GM19023 (cell line): ENCODE data around the gene ANKRD6.

ENCODE experiments used
- ATAC-seq: cut with Tn5 transposase; IDR thresholded peaks from one replicate; pipeline ENCODE4 v1.9.1; 2021; ENCODE audit warnings: mild to moderate bottlenecking, moderate library complexity; ENCODE audit not compliant: unreplicated experiment

Gene ANKRD6

DNA sequence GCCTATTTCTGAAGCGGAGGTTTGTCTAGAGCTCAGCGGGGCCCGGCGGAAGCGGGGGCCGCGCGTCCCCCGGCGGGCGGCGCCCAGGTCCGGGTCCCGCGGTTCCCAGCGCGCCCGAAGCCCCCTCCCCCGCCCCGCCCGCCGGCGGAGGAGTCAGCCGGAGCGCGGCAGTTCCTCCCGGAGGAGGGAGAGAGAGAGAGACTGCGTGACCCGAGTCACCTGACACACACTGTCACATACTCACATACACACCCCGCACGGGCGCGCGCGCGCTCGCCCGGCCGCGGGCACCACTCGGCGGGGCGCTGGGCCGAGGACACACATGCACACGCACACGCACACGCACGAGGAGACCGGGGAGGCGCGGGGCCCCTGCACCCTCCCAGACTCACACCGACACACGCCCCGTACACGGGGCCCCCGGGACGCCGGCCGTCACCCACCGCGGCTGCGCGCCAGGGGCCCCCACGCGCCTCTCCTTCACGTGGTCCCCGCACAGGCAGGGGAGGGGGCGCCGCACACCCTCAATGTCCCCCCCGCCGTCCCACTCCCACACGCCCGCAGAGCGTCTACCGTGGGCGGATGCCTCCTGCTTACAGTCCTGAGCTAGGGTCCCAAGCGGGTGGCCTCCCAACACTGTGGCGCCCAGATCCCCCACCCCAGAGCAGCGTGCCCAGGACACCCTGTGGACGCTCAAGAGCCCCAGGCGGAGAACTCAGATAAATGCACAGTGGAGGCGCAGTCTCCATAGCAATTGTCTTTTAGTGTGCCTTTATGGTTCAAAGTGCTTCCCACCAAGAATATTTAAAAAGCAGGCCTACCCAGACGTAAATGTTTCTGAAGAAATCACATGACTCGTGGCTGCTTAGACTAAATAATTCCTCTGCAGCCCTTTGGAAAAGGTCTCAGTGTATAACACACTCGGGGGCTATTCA lies 20.6 kb upstream of the ANKRD6 start, which contains the start of gene RRAGD:
Gene RRAGD (minus strand): TSS at position 203 of the 935 bp plus-strand sequence. CDS start 280 bp downstream, outside the sequence.
- ATAC-seq: peak; percentile 79

DNA sequence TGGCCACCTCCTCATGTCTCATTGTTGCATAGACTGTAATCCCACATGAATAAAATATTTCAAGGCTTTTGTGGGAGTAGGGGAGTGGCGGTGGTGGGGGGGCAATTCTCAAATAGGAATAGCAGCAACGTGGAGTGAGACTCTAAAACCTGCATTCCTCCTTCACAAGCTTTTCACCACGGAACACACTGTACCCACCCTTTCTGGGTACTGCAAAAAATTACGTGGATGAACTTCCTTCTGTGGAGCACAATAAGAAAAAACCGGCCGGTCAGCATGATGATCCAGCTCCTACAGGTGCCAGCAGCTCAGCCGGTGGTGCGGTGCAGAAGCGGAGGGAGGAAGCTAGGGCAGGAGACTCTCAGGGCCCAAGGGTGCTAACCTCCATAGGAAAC lies 19.9 kb upstream of the ANKRD6 start:
- ATAC-seq: no peak

GRCh38 chr6:89414215-89414614 lies 18.7 kb upstream of the ANKRD6 start:
- no peak for ATAC-seq

DNA sequence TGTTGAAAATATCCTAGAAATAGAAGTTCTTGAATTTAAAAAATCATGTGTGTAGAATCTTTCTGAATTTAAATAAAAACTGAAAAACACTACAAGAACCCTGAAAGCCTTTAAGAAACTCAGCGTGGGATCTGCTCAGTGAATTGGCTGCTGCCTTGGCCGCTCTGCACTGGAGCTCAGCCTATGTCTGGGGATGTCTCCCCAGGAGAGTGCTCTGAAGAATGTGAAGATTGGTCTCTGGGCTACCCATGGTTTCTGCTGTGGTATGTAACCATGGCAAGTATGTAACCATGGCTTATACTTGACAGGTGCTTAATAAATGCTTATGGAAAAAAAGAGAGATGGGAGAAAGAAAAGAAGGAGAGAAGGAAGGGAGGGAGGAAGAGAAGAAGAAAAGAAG lies 17.8 kb upstream of the ANKRD6 start:
- ATAC-seq: no peak

DNA sequence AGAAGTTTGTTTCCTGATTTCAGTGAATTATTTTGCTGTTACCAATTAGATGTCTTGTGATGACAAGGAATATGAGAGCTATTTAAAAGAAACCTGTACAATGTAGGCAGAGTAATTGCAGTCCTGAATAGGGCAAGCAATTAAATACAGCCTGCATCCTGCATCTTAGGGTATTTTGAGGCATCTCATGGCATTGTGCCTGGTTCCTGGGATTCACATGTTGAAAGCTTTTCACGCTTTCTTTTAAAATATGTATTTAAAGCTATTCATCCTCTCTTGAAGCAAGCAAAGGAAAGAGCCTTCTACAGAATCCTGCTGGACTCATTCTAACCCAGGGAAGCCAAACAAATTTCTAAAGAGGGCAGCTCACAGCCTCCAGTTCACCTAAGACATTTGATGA lies 16.2 kb upstream of the ANKRD6 start:
- ATAC-seq: no peak

GRCh38 chr6:89430201-89430962 lies 2.6 kb upstream of the ANKRD6 start:
- ATAC-seq: no peak

DNA sequence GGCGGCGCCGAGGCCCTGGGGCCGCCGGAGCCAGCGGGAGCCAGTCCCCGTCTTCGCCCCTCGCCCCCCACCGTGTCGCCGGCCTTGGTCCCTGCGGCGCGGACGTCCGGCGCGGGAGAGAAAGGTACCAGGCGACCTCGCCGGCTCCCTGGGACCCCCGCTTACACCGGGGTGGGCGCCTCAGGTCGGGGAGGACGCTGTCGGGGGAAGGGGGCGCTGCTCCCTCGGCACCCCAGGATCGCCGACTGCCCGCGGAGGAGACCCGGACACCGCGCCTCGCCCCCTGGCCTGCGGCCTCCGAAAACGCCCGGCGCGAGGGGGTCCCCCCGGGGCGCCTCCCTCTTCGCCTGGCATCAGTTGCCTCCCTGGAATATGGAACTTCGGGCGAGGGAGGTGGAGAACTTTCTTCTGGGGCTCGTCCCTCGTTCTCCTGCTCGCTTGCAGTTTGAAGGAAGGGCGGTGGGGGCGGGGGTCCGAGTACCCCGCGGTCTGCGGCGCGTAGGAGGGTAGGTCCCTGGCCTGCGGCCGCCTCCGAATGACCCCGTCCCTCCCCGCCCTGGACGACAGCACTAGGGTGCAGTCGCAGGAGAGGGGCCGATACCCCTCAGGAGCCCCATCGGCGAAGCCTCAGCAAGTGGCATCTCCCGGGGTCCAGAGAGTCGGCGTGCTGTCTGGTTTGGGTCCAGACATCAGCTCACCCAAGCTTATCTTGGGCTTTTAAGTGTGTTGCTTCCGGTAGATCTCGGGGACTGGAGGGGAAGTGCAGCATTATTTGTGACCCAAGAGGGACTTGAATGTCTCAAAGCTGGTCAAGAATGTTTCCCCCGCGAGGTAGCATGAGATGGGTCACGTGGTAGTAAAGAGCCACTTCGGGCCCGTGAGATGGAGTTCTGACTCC lies 549 bp downstream of the ANKRD6 start:
- peak; percentile 36 for ATAC-seq

- ATAC-seq: no peak
Observed at GRCh38 chr6:89434150-89434499, 1.2 kb downstream of the ANKRD6 start.

DNA sequence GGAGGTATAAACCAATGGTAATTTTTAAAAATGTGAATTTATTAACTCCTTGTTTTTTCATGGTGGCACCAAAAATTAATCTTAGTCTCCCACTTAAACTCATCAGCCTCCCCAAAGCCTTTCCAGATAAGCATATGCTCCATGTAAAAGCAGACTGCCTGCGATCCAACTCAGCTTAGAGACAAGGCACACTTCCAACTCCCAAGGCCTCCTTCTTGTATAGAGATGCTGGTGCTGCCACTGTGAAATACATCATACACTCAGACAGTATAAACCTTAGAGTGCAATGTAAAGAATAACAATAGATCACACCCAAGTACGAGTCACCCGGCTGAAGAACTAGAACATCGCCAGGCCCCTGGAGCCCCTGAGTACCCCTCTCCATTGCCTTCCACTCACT lies 2.0 kb downstream of the ANKRD6 start:
- ATAC-seq: no peak

DNA sequence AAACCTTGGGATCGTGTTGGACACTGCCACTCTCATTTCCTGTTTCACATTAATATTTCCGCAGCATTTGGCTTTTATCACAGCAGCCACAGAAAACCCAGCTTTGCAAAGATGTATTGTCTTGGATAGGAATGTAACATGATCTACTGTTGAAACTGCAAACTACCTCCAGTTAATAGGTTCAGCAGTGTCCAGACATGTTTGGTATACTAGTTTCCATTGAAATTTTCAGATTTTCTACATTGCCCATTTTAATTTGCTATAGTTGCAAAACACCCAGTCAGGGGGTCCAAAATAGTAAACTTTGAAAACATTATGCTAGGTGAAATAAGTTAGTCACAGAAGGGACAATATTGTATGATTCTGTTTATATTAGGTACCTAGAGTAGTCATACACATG lies 3.3 kb downstream of the ANKRD6 start:
- no peak for ATAC-seq

- ATAC-seq: no peak
Observed at GRCh38 chr6:89438248-89438647, 5.3 kb downstream of the ANKRD6 start.

- ATAC-seq: no peak
Observed at GRCh38 chr6:89439014-89439413, 6.1 kb downstream of the ANKRD6 start.

GRCh38 chr6:89440200-89440599 lies 7.2 kb downstream of the ANKRD6 start:
- ATAC-seq: no peak

GRCh38 chr6:89443658-89444057 lies 10.7 kb downstream of the ANKRD6 start:
- no peak for ATAC-seq

DNA sequence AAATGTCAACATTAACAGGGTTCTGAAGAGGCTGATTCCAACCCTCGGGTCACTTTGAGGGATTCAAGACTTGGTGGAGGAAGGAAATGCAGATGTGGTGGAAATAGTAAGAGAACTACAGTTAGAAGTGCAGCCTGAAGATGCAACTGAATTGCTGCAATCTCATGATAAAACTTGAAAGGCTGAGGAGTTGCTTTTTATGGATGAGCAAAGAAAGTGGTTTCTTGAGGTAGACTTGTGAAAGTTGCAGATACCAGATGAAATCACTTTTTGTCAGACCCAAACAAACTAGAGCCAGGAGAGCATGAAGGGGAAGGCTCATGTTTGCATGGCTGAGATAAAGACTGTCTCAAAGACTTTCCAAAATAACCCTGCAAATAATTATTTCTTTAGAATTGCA lies 16.2 kb downstream of the ANKRD6 start:
- no peak for ATAC-seq

DNA sequence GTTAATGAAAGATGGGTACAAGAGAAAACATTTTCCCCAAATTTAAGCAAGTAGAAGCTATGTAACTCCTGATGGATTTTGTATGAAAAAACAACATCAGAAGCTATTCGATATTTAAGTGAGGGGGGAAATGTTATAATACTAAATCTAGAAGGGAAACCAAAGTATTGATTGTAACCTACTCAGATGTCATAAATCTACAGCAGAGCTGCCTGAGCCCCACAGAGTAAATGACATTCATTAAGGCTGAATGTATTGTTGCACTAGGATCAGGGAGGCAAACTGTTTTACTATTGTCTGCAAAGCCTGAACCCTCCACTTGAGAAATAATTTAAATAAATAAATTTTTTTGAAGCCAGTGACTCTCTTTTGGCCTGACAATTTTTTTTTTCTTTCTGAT lies 19.3 kb downstream of the ANKRD6 start:
- ATAC-seq: no peak

- no peak for ATAC-seq
Observed at GRCh38 chr6:89454300-89454699, 21.3 kb downstream of the ANKRD6 start.

DNA sequence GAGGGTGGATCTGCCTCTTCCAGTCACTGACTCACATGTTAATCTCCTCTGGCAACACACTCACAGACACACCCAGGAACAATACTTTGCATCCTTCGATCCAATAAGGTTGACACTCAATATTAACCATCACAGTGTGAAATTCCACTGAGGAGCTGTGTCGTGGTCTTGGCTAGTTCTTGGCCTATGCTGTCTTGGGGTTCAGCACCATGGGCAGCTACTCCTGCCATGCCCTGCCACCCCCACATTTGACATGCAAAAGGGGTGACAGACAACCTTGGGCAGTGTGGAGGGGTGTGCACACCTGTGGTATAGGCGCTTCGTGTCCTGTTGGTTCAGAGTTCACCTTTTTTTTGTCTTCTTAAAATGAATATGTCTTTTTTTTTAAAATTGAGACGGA lies 25.8 kb downstream of the ANKRD6 start:
- ATAC-seq: no peak

DNA sequence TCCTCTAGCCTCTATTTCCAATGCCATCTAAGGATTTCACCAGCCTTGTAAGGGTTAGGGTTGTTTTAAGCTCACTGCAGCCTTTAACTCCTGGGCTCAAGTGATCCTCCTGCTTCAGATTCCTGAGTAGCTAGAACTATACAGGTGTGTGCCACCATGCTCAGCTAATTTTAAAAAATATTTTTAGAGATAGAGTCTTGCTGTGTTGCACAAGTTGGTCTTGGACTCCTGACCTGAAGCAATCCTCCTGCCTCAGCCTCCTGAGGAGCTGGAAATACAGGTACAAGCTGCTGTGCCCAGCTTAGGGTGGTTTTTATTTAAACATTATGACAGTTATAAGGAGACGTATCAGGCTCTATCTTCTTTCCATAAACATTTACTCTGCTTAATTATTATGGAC lies 26.5 kb downstream of the ANKRD6 start:
- no peak for ATAC-seq

DNA sequence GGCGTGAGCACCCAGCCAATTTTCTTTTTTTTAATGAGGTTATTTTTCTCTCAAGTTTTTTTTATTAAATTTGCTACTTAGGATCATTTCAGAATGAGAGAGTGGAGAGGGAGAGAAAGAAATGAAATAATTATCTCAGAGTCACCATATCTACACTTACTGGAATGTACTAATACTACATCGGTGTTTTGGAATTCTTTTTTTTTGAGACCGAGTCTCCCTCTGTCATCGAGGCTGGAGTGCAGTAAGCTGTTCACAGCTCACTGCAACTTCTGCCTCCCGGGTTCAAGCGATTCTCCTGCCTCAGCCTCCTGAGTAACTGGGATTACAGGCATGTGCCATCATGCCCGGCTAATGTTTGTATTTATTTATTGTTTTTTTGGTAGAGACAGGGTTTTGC lies 27.8 kb downstream of the ANKRD6 start:
- ATAC-seq: no peak

DNA sequence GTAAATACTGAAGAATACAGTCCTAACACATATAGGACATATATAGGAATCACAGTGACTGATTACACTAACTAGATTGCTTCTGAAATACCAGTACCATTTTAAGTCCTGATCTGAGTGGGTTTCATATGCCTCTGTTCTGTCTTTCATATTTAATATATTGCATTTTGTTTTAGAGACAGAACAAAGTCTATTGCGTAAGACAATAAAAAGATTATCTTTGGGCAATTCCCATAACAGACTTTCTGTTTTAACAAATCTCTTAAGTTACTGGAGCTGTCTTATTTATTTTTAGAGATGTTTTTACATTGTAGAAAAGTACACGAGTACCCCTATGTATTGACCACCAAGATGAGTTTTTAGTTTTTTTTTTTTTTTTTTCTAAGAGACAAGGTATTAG lies 29.6 kb downstream of the ANKRD6 start:
- no peak for ATAC-seq
